Right lobe of liver (tissue), 4 donors: Measurements from ENCODE around the gene B4GALNT3.

Experiments used
- CTCF ChIP-seq, 4 donors: fragments of 200-600 bp in 3 of 4; fragments of 450-650 bp in 1 of 4; IDR thresholded peaks; one replicate each; pipeline versions ENCODE4 v1.5.1 to v1.8.0; 2016 to 2022; ENCODE audit warnings: antibody characterized with exemption in 4 of 4, mild to moderate bottlenecking in 2 of 4
- POLR2A ChIP-seq: fragments of 450-650 bp; IDR thresholded peaks from one replicate; pipeline ENCODE4 v1.6.1; 2017; ENCODE audit warnings: antibody characterized with exemption, mild to moderate bottlenecking
- donor health status: DM: no; HTN: no; CAD: no.
- donor health status: DM: no; HTN: no; CAD: no.
- donor health status: DM: no; HTN: yes; CAD: no.

DNA sequence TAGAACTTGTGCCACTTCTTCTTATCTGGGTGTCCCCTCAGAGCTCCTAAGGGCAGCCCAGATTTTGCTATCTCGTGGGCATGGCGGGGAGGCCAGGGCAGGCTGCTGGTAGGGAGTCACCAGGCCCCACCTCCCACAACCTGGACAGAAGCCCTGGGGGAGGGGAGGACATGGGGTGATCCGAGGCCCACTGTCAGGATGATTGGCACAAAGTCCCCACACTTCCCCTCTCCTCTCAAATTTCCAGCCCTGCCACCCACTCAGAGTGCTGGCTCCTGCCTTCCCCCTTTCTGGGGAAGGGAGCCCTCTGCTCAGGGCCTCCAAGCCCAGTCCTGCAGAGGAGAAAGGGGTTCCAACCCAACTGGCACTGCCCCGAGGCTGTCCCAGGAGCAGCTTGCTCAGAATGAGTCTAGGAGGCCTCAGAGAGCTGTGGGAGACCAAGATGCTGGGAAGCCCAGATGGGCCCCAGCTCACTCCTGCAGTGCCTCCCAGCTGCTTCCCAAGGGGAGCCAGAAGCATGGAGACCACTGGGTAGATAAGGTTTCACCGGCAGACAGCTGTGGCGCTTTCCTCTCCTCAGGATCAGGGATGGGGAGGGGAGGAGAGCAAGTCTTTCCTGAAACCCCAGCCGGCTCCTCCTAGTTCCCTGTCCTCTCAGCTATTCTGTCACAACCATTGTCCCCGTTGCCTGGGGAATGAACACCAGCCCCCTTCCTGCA is 82.8 kb downstream of the B4GALNT3 start:
- TF ChIP-seq CTCF (IDR thresholded peaks at IDR 0.05) (no peak), POLR2A (no peak)
